Suprapubic skin (tissue), 4 donors: ENCODE measurements around the gene DGKB. TPM values are rescaled to one million over a fixed set of nuclear protein-coding genes. Genes with fewer than 3 reads are reported as not detected.

ENCODE experiments used
- DNase-seq, 2 donors: peaks; one replicate each; pipeline ENCODE4 v3.0.0-alpha.2; 2019; ENCODE audit warnings: low spot score in 2 of 2
- H3K27ac ChIP-seq: fragments of 200-600 bp; sonication (generic); one replicate; pipeline ENCODE4 v1.5.1; 2019
- H3K27me3 ChIP-seq: fragments of 200-600 bp; sonication (generic); one replicate; pipeline ENCODE4 v1.5.1; 2019
- H3K36me3 ChIP-seq: fragments of 200-600 bp; sonication (generic); one replicate; pipeline ENCODE4 v1.5.1; 2019
- H3K4me1 ChIP-seq: fragments of 200-600 bp; sonication (generic); one replicate; pipeline ENCODE4 v1.5.1; 2019
- H3K4me3 ChIP-seq: fragments of 200-600 bp; sonication (generic); one replicate; pipeline ENCODE4 v1.5.1; 2019; ENCODE audit warnings: mild to moderate bottlenecking
- H3K9me3 ChIP-seq: fragments of 200-600 bp; sonication (generic); one replicate; pipeline ENCODE4 v1.5.1; 2019
- EP300 ChIP-seq: sonication (generic); formaldehyde crosslinking; IDR thresholded peaks from one replicate; pipeline ENCODE4 v1.6.1; 2017; ENCODE audit warnings: antibody characterized with exemption
- POLR2A ChIP-seq, 2 donors: fragments of 450-650 bp; IDR thresholded peaks; one replicate each; pipeline ENCODE4 v1.6.1; 2017; ENCODE audit warnings: antibody characterized with exemption in 2 of 2, mild to moderate bottlenecking in 2 of 2, moderate library complexity in 2 of 2
- POLR2AphosphoS5 ChIP-seq, 3 donors: sonication (generic); formaldehyde crosslinking; IDR thresholded peaks; one replicate each; pipeline ENCODE4 v1.6.1; 2017; ENCODE audit warnings: antibody characterized with exemption in 3 of 3
- WGBS: methylation state at CpG from one replicate; pipeline ENCODE4 v1.1.5; 2018; 5-methylcytosine and 5-hydroxymethylcytosine counted together
- total RNA-seq, 4 donors: library from RNA; depleted of rRNA; stranded (reverse); fragments of >200 nt; gene quantifications; one replicate each; pipeline ENCODE4 v1.1.0, GENCODE V29; 2016
- TF ChIP-seq, protein P1 (sequence below), 2 donors: fragments of 200-600 bp in 1 of 2; fragments of 450-650 bp in 1 of 2; sonication (generic) in 1 of 2; IDR thresholded peaks; one replicate each; pipeline ENCODE4 v1.5.1; 2016 to 2019; ENCODE audit warnings: antibody characterized with exemption in 2 of 2, mild to moderate bottlenecking in 1 of 2, moderate library complexity in 1 of 2

DGKB gene
- total RNA-seq, 4 donors from 2014 or later: 0.17 to 0.30 TPM; not detected in 2

DNA sequence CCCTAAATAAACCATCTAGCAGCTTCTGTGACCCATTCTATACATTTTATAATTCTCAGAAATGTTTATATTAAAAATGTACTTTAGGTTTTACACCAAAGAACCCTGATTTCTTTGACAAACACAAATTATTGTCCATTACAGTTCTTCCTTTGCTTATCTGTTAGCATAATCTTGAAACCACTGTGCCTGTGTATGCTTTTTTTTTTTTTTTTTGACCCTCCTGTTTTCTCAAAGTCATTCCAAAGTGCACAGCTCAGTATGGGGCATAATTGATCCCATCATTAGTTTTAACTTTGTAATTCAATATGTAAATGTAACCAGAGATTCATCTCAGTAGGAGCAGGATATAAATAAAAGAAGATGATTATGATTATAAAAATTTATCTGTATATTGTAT is 229.3 kb downstream of the DGKB start:
- TF ChIP-seq, protein P1, sequence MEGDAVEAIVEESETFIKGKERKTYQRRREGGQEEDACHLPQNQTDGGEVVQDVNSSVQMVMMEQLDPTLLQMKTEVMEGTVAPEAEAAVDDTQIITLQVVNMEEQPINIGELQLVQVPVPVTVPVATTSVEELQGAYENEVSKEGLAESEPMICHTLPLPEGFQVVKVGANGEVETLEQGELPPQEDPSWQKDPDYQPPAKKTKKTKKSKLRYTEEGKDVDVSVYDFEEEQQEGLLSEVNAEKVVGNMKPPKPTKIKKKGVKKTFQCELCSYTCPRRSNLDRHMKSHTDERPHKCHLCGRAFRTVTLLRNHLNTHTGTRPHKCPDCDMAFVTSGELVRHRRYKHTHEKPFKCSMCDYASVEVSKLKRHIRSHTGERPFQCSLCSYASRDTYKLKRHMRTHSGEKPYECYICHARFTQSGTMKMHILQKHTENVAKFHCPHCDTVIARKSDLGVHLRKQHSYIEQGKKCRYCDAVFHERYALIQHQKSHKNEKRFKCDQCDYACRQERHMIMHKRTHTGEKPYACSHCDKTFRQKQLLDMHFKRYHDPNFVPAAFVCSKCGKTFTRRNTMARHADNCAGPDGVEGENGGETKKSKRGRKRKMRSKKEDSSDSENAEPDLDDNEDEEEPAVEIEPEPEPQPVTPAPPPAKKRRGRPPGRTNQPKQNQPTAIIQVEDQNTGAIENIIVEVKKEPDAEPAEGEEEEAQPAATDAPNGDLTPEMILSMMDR (IDR thresholded peaks at IDR 0.05): no peak
- TF ChIP-seq EP300 (no peak), POLR2AphosphoS5 (IDR thresholded peaks at IDR 0.05) (no peak), POLR2A (IDR thresholded peaks at IDR 0.05) (no peak)
- Histone ChIP-seq H3K4me3 (no peak overlapping the region), H3K27ac (no peak overlapping the region)

DNA sequence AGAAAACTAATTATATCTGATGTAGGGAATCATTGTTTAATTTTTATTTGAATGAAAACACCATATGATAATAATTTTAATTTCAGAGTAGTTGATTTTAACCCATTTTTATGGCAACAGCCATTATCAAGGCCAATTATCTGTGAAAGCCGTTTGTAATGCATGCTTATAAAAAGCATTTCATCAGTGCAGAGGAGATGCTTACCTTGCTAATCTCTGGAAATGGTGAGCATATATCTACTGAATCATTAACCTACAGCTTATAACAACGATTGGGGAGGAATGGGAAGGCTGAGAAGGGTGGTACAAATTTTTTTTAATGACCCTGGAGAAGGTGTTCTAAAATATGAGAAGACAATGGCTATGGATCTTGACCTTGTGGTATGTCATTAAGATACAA is 235.6 kb downstream of the DGKB start:
- no peaks in the 10 kb centered on the region for H3K27me3 ChIP-seq
- H3K9me3 ChIP-seq: no peaks in the 10 kb centered on the region
- H3K27ac ChIP-seq: no peak overlapping the region
- H3K4me1 ChIP-seq: no peaks in the 10 kb centered on the region
- no peaks in the 10 kb centered on the region for H3K36me3 ChIP-seq
- 48% methylated on average over 2 of the region's 2 CpGs for WGBS
- TF ChIP-seq POLR2AphosphoS5 (IDR thresholded peaks at IDR 0.05): no peak
- TF ChIP-seq, protein P1 (IDR thresholded peaks at IDR 0.05): no peak
- TF ChIP-seq EP300: no peak
- TF ChIP-seq POLR2A (IDR thresholded peaks at IDR 0.05): no peak
- H3K4me3 ChIP-seq: no peak overlapping the region
- no peak for DNase-seq

More for the DNA sequence above, 229.3 kb downstream of the DGKB start:
- Histone ChIP-seq H3K27me3 (no peaks in the 10 kb centered on the region), H3K36me3 (no peaks in the 10 kb centered on the region), H3K9me3 (no peaks in the 10 kb centered on the region), H3K4me1 (no peaks in the 10 kb centered on the region)
- no peak for DNase-seq

DNA sequence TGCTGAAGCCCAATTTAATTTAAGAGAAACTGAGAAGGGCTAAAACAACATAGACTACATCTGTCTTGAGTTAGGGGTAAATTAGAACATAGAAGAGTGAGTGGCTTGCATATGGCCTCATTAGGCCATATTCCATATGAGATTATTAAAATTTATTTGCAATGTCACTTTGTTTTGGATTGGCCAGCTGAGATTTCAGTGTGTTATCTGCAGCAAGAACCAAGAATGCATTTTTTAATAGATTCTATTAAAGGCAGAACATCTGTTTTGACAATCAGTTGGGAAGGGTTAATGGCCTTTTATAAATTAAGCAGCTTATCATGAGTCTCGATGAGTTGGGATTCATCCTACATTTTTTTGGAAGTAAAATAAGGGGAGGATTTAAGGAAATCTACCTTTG is 236.2 kb downstream of the DGKB start:
- TF ChIP-seq POLR2AphosphoS5 (IDR thresholded peaks at IDR 0.05) (no peak), POLR2A (IDR thresholded peaks at IDR 0.05) (no peak), EP300 (no peak)
- TF ChIP-seq, protein P1 (IDR thresholded peaks at IDR 0.05): no peak
- Histone ChIP-seq H3K27me3 (no peaks in the 10 kb centered on the region), H3K4me3 (no peak overlapping the region), H3K27ac (no peak overlapping the region), H3K36me3 (no peaks in the 10 kb centered on the region), H3K9me3 (no peaks in the 10 kb centered on the region), H3K4me1 (no peaks in the 10 kb centered on the region)
- 54% methylated on average over 1 of the region's 1 CpG for WGBS
- DNase-seq: no peak

DNA sequence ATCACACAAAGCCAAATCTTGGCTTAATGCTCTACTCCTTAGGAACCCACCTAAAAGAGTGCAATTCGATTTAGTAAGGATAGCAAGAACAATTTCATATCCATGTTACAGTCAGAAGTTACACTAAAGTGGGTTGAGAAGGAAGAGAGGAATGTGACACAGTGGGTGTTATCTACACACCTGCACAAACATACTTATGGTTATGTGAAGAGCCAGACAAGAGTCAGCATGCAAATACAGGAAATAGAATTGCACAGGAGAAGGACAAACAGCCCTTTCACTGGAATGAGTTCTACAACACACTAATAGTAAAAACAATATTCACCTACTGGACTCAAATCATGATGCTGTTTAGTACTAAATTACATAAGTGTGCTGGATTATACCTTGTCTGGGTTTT is 262.8 kb downstream of the DGKB start:
- TF ChIP-seq, protein P1 (IDR thresholded peaks at IDR 0.05): no peak
- TF ChIP-seq POLR2A (IDR thresholded peaks at IDR 0.05) (no peak), EP300 (no peak), POLR2AphosphoS5 (IDR thresholded peaks at IDR 0.05) (no peak)
- Histone ChIP-seq H3K36me3 (no peaks in the 10 kb centered on the region), H3K9me3 (peaks cover 3% of the 10 kb centered on the region), H3K27ac (no peak overlapping the region), H3K4me3 (no peak overlapping the region), H3K4me1 (no peaks in the 10 kb centered on the region), H3K27me3 (no peaks in the 10 kb centered on the region)
- no peak for DNase-seq
- WGBS: 30% methylated on average over 1 of the region's 1 CpG

DNA sequence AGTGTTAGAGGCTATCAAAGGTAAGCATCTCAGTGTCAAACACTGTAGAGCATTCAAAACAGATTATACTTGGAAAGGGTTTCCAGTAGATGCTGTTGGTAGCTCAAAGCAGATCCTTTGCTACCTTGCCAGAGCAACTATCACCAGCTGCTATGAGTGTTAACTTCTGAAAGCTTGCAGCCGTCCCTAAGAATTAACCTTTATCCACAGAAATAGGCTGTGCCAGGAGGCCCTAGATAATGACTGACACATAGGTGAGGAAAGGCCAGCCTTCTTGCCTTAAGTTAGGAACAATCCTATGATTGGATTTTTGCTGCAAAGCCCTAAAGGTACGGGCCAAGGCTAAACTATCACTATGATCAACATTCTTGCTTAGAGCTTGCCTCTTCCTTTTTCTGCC is 263.2 kb downstream of the DGKB start:
- Histone ChIP-seq H3K9me3 (no peaks in the 10 kb centered on the region), H3K4me1 (no peaks in the 10 kb centered on the region), H3K4me3 (no peak overlapping the region), H3K27me3 (no peaks in the 10 kb centered on the region), H3K36me3 (no peaks in the 10 kb centered on the region), H3K27ac (peak overlapping the region; percentile 10)
- no peak for DNase-seq
- TF ChIP-seq, protein P1 (IDR thresholded peaks at IDR 0.05): no peak
- no peak for TF ChIP-seq POLR2A (IDR thresholded peaks at IDR 0.05)
- no peak for TF ChIP-seq EP300
- no peak for TF ChIP-seq POLR2AphosphoS5 (IDR thresholded peaks at IDR 0.05)
- WGBS: 43% methylated on average over 2 of the region's 2 CpGs
